HuH-7 (cell line): Measurements from ENCODE around the gene DCBLD2.

Experiments used
- DNase-seq: peaks from one replicate; pipeline ENCODE4 v3.0.0; 2011; ENCODE audit warnings: low spot score

DCBLD2 gene

GRCh38 chr3:98901392-98902350 lies at the start of gene DCBLD2:
Gene DCBLD2, minus strand, starts transcription at chr3:98901695. Its CDS starts 369 bp downstream, at chr3:98901326.
- DNase-seq, result peak; percentile 100

- DNase-seq, result no peak
Measured at GRCh38 chr3:98945666-98946065, 44.2 kb upstream of the DCBLD2 start.

- no peak for DNase-seq
Measured at GRCh38 chr3:98945101-98945524, 43.6 kb upstream of the DCBLD2 start.

- no peak for DNase-seq
Measured at GRCh38 chr3:98930413-98930812, 28.9 kb upstream of the DCBLD2 start.

GRCh38 chr3:98921957-98922356 lies 20.5 kb upstream of the DCBLD2 start:
- no peak for DNase-seq

GRCh38 chr3:98920166-98920565 lies 18.7 kb upstream of the DCBLD2 start:
- DNase-seq, result no peak

- DNase-seq, result no peak
Measured at GRCh38 chr3:98918586-98918985, 17.1 kb upstream of the DCBLD2 start.

GRCh38 chr3:98917608-98918007 lies 16.1 kb upstream of the DCBLD2 start:
- DNase-seq, result no peak

GRCh38 chr3:98914210-98915080 lies 12.9 kb upstream of the DCBLD2 start:
- DNase-seq, result no peak

GRCh38 chr3:98912448-98912847 lies 11.0 kb upstream of the DCBLD2 start:
- DNase-seq, result no peak

- no peak for DNase-seq
Measured at GRCh38 chr3:98906230-98906629, 4.7 kb upstream of the DCBLD2 start.

- DNase-seq, result no peak
Measured at GRCh38 chr3:98903705-98904481, 2.4 kb upstream of the DCBLD2 start.

GRCh38 chr3:98903099-98903498 lies 1.6 kb upstream of the DCBLD2 start:
- no peak for DNase-seq

- no peak for DNase-seq
Measured at GRCh38 chr3:98902351-98902740, 851 bp upstream of the DCBLD2 start.

GRCh38 chr3:98901119-98901391 lies 440 bp downstream of the DCBLD2 start:
- peak; percentile 40 for DNase-seq

- no peak for DNase-seq
Measured at GRCh38 chr3:98900265-98901118, 1.0 kb downstream of the DCBLD2 start.

GRCh38 chr3:98897701-98898100 lies 3.8 kb downstream of the DCBLD2 start:
- no peak for DNase-seq

- DNase-seq, result no peak
Measured at GRCh38 chr3:98894791-98895576, 6.5 kb downstream of the DCBLD2 start.

- no peak for DNase-seq
Measured at GRCh38 chr3:98893740-98894139, 7.8 kb downstream of the DCBLD2 start.

- DNase-seq, result no peak
Measured at GRCh38 chr3:98892263-98892662, 9.2 kb downstream of the DCBLD2 start.
